MM.1S (cell line): ENCODE measurements around the gene ZNF280D.

Experiments
- CTCF ChIP-seq: fragments of 300-600 bp; sonication (generic); IDR thresholded peaks from 2 replicates; pipeline ENCODE4 v1.5.1; 2016; ENCODE audit warnings: antibody characterized with exemption, low read length, mixed read lengths
- EZH2phosphoT487 ChIP-seq: fragments of 300-600 bp; sonication (generic); IDR thresholded peaks from 2 replicates; pipeline ENCODE4 v1.6.1; 2018; ENCODE audit warnings: antibody characterized with exemption, low read length

GRCh38 chr15:56757875-56758274, 24.6 kb upstream of the ZNF280D start:
- TF ChIP-seq CTCF = no peak
- TF ChIP-seq EZH2phosphoT487 = no peak
